Hindlimb muscle (tissue), 1 donor: Measurements from ENCODE around the gene DDR2. TPM values are rescaled to one million over a fixed set of nuclear protein-coding genes. Genes with fewer than 3 reads are reported as not detected.
"Not testable (repeated sequence)": the region's sequence is repeated elsewhere in the genome, so short reads cannot be mapped to it uniquely, and the experiment has no call there.

Experiments
- DNase-seq: peaks from one replicate; pipeline ENCODE4 v3.0.0-alpha.2; 2013
- polyA plus RNA-seq: library from polyadenylated mRNA; unstranded; fragments of 120-200 nt; gene quantifications from one replicate; pipeline ENCODE4 v1.2.1, GENCODE V29; 2013; ENCODE audit not compliant: insufficient read length

Gene DDR2
- polyA plus RNA-seq, 1 donor = 34.6 TPM

GRCh38 chr1:162788783-162789182 lies 156.5 kb downstream of the DDR2 start:
- not testable (repeated sequence) for DNase-seq

DNA sequence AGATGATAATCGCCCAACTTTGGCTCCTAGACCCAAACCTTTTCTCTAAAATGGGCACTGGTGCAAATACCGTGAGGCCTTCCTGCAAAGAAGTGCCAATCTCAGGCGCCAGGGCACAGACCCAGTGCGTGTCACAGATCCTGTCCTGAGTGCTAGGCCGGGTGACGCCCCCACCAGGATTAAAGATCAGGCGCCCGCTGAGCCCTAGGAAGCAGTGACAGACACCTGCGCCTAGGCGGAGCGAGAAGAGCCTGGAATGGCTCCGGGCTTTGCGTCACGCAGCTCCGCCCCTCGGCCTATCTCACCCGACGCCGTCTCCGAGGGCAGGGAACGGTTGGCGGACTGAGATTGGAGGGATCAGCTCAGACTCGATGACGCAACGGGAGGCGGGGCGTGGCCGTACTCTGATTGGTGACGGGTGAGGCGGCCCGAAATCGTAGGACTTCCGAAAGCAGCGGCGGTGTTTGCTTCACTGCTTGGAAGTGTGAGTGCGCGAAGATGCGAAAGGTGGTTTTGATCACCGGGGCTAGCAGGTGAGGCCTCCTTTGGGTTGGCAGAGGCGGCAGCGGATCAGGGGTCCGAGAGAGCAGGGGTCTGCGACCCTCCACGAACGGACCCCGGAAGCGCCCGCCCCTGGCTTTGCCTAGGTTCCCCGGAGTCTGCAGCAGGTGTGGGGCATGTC lies 158.2 kb downstream of the DDR2 start, which contains the start of gene HSD17B7:
Gene HSD17B7, plus strand, starts transcription at position 400 of the 682 bp plus-strand sequence. Its CDS starts 99 bp downstream, at position 499.
- peak; percentile 29 for DNase-seq

GRCh38 chr1:162790985-162791357 lies 158.7 kb downstream of the DDR2 start:
- not testable (repeated sequence) for DNase-seq

DNA sequence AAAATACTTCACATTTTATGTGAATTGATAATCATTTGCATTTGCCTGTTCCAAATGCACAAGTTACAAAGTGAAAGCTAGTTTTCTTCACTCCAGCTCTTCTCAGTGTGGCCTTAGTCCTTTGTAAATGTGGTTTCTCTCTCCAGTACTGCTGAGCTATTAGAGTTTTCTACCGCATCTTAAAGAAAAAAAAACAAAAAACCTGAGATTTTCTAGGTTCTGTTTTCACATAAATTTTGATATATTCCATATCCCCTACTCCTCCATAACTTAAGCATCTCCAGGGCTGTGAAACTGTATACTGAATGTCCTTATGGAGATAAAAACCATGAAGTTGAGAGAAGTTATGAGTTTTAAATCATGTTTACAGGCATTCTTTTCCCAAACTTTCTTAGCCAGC lies 162.0 kb downstream of the DDR2 start:
- DNase-seq = not testable (repeated sequence)

DNA sequence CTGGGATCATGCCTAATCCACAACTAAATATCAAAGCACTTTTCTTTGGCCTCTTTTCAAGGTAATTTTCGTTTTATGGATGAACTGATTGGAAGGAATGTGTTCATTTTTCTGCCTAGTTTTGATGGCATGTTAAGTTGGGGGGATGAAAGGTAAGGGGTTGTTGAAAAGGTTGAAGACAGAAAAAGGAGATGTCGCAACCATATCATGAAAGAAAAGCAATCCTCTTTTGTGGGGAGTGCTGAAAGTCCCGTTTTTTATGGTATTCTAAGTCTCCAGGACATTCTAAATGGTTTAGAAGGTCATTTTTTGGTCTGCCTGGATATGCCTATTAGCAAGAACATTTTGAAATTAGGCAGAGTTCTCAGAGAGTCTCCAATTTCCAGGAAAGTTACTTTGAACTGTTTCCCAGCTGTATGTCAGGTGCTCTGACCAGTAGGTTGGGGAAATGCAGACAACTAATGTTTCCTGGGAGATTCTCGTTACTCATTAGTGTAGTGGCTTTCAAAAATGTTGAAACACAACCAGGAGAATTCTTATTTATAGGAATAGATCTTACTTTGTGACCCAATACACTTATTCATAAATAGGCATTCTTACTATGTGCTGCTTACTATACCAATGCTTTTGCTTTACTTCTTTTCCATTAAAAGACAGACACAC lies 164.5 kb downstream of the DDR2 start:
- not testable (repeated sequence) for DNase-seq

DNA sequence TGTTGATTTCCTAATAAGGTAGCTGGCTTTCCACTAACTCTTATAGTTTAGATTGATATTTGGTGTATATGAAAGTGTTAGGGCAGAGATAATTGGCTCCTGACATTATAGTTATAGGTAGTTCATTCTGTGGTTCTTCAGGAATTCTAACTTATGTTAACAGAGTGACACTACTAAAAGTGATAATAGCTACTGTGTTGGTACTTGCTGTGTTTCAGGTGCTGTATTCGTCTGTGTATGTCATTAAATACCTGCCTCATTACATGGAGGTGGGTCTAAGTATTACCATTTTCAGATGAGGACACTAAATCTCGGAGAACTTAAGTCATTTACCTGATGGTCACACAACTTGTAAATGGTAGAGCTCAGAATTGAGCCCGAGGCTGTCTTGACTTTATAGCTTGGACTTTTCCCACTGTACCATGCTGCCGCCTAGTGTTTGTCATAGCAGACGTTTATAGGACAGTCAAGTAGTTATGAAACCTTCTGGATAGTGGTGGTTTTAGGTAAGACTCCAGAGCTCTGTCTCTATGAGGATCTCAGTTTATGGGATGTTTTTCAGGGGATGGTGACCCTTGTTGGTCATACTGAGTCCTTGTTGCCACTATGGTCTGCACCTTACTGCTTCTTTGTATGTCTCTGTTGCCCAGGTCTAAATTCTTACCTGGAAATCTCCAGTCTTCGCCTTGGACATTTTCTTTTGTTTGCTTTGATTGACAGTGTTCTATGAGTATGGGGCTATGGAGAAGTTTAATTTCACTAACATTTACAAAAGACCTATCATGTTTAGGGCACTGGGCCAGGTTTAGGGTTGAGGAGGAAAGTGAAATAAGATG lies 167.9 kb downstream of the DDR2 start:
- DNase-seq = peak; percentile 63

DNA sequence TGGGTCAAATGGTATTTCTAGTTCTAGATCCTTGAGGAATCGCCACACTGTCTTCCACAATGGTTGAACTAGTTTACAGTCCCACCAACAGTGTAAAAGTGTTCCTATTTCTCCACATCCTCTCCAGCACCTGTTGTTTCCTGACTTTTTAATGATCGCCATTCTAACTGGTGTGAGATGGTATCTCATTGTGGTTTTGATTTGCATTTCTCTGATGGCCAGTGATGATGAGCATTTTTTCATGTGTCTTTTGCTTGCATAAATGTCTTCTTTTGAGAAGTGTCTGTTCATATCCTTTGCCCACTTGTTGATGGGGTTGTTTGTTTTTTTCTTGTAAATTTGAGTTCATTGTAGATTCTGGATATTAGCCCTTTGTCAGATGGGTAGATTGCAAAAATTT lies 175.2 kb downstream of the DDR2 start:
- DNase-seq = not testable (repeated sequence)

- DNase-seq = not testable (repeated sequence)
Measured at GRCh38 chr1:162812357-162812756, 180.1 kb downstream of the DDR2 start.

GRCh38 chr1:162818136-162818535 lies 185.9 kb downstream of the DDR2 start:
- DNase-seq = not testable (repeated sequence)

- not testable (repeated sequence) for DNase-seq
Measured at GRCh38 chr1:162818666-162819065, 186.4 kb downstream of the DDR2 start.

DNA sequence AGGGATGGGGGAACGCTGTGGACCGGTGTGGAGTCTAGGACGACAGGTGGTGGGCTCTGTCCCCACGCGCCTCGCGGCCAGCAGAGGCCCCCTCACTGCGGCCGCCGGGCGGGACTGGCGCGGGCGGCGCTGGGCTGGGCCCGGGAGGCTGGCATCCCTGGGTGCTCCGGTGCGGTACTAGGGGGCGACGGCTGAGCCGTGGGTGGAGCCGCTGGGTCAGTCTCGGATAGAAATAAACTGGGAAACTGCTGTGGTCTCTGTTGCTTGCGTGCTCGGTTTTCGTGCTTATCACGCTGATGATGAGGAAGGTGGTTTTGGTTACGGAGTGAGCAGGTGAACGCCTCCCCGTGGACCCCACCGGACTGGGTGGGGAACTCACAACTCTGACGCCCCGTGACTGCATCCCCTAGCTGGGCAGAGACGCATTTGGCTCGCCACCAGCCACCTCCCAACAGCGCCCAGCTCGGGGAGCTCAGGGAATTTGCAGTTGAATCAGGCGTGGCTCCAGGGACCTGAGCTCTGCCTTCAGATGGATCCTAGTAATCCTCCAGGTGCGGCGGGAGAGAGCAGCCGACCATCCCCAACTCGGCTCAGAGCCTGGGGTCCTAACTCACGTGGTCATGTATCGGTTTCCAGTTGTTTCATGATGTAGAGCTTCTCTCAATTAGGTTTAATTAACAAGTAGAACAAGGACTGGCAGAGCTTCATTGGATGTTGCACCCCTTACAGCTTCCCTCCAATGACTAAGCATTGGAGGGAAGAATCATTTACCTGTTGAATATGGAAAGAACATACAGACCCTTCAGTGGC lies 190.3 kb downstream of the DDR2 start:
- no peak for DNase-seq

DNA sequence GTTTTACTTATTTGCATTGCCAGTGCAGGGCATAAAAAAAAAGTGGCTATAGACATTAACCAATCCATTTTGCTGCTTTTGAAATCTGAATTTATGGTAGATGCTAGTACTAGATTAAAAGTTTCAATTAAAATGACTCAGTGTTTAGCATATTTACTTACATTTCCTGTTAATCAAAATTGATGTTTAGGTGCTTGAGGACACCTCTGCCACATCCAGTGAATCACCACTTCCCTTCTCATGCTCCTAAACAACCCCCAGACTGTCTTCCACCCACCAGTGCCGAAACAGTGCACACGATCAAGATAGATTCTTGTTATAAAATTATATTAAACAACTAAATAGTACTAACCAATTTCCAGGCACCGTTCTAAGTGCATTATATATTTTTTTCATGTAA lies 191.0 kb downstream of the DDR2 start:
- DNase-seq = no peak

DNA sequence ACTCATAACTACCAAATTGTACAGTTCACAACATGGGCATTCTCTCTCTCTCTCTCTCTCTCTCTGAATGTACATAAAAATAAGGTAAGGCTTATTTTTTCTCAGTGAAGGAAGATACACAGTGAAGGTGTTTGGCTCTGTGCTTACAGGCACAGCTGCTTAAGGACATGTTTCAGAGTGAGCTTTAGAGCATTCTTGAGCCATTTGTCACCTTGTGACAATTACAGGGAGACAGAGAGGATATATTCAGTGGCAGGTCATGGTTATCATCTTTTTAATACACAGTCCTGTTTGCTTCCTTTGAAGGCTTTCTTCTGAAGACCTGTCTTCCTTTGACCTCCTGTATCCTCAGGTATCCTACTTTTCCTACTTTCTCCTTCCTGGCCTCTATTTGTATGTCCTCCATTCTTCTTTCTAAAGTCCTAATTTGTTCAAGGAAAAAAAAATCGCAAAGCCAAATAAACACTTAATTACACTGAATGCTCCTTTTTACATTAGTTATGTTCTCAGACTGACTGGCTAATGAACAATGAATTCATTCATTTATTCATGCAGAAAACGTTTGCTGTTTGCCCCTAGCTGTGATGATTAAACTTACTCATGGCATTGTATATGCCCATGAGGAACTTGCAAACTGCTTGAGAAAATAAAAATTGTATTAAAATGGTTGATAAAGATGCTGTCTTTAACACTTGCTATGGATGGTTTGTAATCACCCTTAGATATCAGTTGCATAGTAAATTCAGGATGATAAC lies 191.7 kb downstream of the DDR2 start:
- DNase-seq = no peak

DNA sequence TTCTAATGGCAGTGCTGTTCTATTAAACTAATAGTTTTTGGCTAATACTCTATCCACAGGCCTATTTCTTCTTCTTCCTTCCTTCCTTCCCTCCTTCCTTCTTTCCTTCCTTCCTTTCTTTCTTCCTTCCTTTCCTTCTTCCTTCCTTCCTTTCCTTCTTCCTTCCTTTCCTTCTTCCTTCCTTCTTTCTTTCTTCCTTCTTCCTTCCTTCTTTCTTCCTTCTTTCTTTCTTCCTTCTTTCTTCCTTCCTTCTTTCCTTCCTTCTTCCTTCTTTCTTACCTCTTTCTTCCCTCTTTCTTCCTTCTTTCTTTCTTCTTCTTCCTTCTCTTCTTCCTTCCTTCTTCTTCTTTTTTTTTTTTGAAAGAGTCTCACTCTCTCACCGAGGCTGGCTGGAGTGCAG lies 197.0 kb downstream of the DDR2 start:
- no peak for DNase-seq

- no peak for DNase-seq
Measured at GRCh38 chr1:162832470-162832869, 200.2 kb downstream of the DDR2 start.

- no peak for DNase-seq
Measured at GRCh38 chr1:162835157-162835899, 203.1 kb downstream of the DDR2 start.
